Karpas-422 (cell line): ENCODE measurements around the gene GNPAT. TPM values are rescaled to one million over a fixed set of nuclear protein-coding genes. Genes with fewer than 3 reads are reported as not detected.

Source experiments
- DNase-seq: peaks from one replicate; pipeline ENCODE4 v3.0.0-alpha.2; 2015
- H2AFZ ChIP-seq: fragments of 200-600 bp; sonication (generic); 2 replicates; pipeline ENCODE4 v1.6.1; 2014; ENCODE audit warnings: antibody characterized with exemption, low read length, mixed read lengths
- H3K27ac ChIP-seq: fragments of 200-600 bp; sonication (generic); 2 replicates; pipeline ENCODE4 v1.5.1; 2014; ENCODE audit warnings: mild to moderate bottlenecking, low read length, moderate library complexity
- H3K27me3 ChIP-seq: fragments of 200-600 bp; sonication (generic); 2 replicates; pipeline ENCODE4 v1.6.1; 2014; ENCODE audit warnings: low read length, mixed read lengths
- H3K36me3 ChIP-seq: fragments of 200-600 bp; sonication (generic); 2 replicates; pipeline ENCODE4 v1.6.1; 2014; ENCODE audit warnings: low read length, mixed read lengths; ENCODE audit not compliant: insufficient read depth
- H3K4me1 ChIP-seq: fragments of 200-600 bp; sonication (generic); 2 replicates; pipeline ENCODE4 v1.6.1; 2014; ENCODE audit warnings: mild to moderate bottlenecking, low read length, mixed read lengths
- H3K4me2 ChIP-seq: fragments of 200-600 bp; sonication (generic); 2 replicates; pipeline ENCODE4 v1.6.1; 2014; ENCODE audit warnings: low read length, low read depth, mild to moderate bottlenecking; ENCODE audit not compliant: poor library complexity, severe bottlenecking
- H3K4me3 ChIP-seq: fragments of 200-600 bp; sonication (generic); 2 replicates; pipeline ENCODE4 v1.5.1; 2014; ENCODE audit warnings: mild to moderate bottlenecking, antibody characterized with exemption, low read length, mixed read lengths
- H3K79me2 ChIP-seq: fragments of 200-600 bp; sonication (generic); 2 replicates; pipeline ENCODE4 v1.6.1; 2014; ENCODE audit warnings: mild to moderate bottlenecking, low read length, mixed read lengths
- H3K9ac ChIP-seq: fragments of 200-600 bp; sonication (generic); 2 replicates; pipeline ENCODE4 v1.6.0; 2014; ENCODE audit warnings: low read length
- H3K9me2 ChIP-seq: fragments of 200-600 bp; sonication (generic), shearing (Covaris generic); replicated peaks from 2 replicates; pipeline ENCODE4 v1.6.0; 2014; ENCODE audit warnings: mild to moderate bottlenecking, low read length, moderate library complexity; ENCODE audit not compliant: insufficient read depth
- H3K9me3 ChIP-seq: fragments of 300-700, 200-600 bp; sonication (generic); 2 replicates; pipeline ENCODE4 v1.6.1; 2014; ENCODE audit warnings: low read length, mixed read lengths
- H4K20me1 ChIP-seq: fragments of 200-600 bp; sonication (generic); 2 replicates; pipeline ENCODE4 v1.6.1; 2014; ENCODE audit warnings: mild to moderate bottlenecking, antibody characterized with exemption, low read length, low read depth; ENCODE audit not compliant: insufficient read depth
- small RNA-seq: library from RNA; depleted of rRNA; stranded (forward); fragments of <200 nt; gene quantifications from one replicate; pipeline ENCODE3, GENCODE V24; 2014
- total RNA-seq: library from RNA; depleted of rRNA; stranded (reverse); fragments of >200 nt; shearing (Covaris generic); gene quantifications from 2 replicates; pipeline ENCODE4 v1.2.3, GENCODE V29; 2014; ENCODE audit warnings: low replicate concordance; rRNA removed

The GNPAT gene
- total RNA-seq, 1 experiment from 2014 or later = 36.0 TPM

DNA sequence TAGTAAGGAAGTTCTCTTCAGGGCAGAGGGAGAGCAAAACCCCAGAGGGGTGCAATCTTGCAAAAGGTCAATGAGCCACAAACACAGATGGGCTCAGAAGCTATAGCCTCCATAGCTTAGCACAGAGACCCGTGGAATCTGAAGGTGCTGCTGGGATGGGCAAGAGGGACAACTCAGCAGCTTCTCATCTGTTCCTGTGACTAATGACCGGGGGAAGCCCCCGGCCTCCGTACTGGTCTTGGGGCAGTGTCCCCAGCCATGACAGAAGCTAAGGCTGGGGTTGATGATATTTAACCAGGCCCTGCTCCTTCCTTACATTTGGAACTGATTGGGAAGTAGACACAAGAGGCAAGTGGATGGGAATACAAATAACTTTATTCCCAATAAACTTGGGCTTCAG is 77.6 kb downstream of the GNPAT start:
- Histone ChIP-seq H2AFZ (no peak overlapping the region), H3K9ac (no peak overlapping the region), H3K9me2 (no peaks in the 10 kb centered on the region), H3K4me3 (no peak overlapping the region), H3K4me1 (no peaks in the 10 kb centered on the region), H3K4me2 (no peak overlapping the region), H3K9me3 (no peaks in the 10 kb centered on the region; the same call in 1 of the 2 replicates), H3K79me2 (no peaks in the 10 kb centered on the region), H4K20me1 (no peaks in the 10 kb centered on the region), H3K27ac (no peak overlapping the region), H3K27me3 (no peaks in the 10 kb centered on the region), H3K36me3 (no peaks in the 10 kb centered on the region)
- no peak for DNase-seq

DNA sequence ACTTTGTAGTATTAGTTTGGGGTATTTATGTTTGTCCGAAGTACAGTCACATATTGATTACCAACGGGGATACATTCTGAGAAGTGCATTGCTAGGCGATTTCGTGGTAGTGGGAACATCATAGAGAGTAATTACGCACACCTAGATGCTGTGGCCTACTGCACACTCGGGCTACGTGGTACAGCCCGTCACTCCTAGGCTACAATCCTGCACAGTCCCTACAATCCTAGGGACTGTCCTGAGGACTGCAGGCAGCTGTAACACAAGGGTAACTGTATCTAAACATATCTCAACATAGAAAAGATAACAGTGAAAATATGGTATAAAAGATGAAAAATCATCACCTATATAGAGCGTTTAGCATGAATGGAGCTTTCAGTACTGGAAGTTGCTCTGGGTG is 78.1 kb downstream of the GNPAT start:
- no peaks in the 10 kb centered on the region for H4K20me1 ChIP-seq
- no peak overlapping the region for H2AFZ ChIP-seq
- no peaks in the 10 kb centered on the region for H3K9me2 ChIP-seq
- no peaks in the 10 kb centered on the region for H3K36me3 ChIP-seq
- no peak overlapping the region for H3K9ac ChIP-seq
- no peak overlapping the region for H3K4me2 ChIP-seq
- no peak for DNase-seq
- no peaks in the 10 kb centered on the region for H3K79me2 ChIP-seq
- H3K9me3 ChIP-seq = no peaks in the 10 kb centered on the region; the same call in 1 of the 2 replicates
- H3K27me3 ChIP-seq = no peaks in the 10 kb centered on the region
- no peaks in the 10 kb centered on the region for H3K4me1 ChIP-seq
- H3K4me3 ChIP-seq = no peak overlapping the region
- H3K27ac ChIP-seq = no peak overlapping the region

DNA sequence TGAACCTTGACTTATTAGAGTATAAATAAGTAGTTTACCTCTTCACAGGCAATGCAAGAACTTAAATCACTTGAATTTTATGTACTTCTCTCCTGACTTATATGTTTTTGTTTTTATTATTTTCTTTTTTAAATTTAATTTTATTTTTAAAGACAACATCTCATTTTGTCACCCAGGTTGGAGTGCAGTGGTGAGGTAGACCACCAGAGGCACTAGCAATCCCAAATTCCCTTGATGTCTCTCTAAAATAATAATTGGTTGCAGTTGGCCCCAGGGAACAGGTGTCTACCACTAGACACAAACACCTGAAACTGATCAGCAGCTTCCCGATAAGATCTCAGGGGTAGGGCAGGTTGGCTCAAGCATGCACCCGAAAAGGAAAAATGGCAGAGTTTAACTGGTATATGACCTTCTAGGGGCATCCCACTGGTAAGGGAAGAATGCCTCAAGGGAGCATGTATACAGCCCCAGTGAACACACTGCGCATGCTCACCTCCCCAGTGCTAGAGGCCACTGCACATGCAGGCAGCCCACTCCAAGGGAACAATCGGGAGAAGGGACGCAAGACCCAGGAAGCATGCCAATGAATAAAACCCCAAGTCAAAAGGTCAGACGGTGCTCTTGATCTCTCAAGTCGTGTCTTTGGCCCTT is 82.0 kb downstream of the GNPAT start:
- Histone ChIP-seq H3K4me1 (no peaks in the 10 kb centered on the region), H2AFZ (no peak overlapping the region), H3K9me3 (no peaks in the 10 kb centered on the region), H3K36me3 (no peaks in the 10 kb centered on the region), H3K4me2 (no peak overlapping the region), H3K27ac (no peak overlapping the region), H3K4me3 (no peak overlapping the region), H3K79me2 (no peaks in the 10 kb centered on the region), H3K9ac (no peak overlapping the region), H4K20me1 (peaks cover 2% of the 10 kb centered on the region; the same call in 1 of the 2 replicates), H3K9me2 (no peaks in the 10 kb centered on the region), H3K27me3 (no peaks in the 10 kb centered on the region)
- DNase-seq = no peak

DNA sequence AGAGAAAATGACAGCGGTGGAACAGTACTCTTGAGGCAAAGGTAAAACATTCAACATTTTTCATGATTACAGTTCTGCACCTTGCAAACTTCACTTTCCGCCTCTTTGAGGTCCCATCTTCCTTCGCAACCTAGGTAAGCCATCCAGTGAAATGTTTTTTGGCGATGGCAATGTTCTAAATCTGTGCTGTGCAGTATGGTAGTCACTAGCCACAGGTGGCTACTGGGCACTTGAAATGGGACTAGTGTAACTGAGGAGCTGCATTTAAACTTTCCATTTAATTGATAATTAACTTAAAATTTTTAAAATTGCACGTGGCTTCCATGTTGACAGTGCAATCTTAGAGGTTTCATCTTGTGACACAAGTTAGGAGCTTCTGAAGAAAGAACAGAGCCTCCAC is 83.6 kb downstream of the GNPAT start:
- H3K27ac ChIP-seq = no peak overlapping the region

DNA sequence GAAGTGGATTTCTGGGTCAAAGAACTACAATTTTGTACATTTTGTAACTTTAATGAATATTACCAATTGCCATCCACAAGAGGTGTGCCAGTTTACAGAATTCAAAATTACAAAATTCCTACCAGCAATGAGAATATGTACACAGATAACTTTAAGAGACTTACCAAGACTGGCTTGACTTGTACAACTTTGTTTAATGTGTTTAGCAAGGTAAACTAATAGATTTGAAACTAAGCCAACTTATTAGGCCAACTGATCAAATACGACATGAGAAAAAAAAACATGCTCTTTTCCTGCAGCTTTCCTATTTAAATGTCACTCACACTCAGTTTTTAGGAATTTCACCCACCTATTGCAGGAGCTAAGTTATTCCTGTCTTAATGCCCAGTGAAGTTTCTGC is 85.2 kb downstream of the GNPAT start:
- H2AFZ ChIP-seq = no peak overlapping the region
- H3K9me3 ChIP-seq = no peaks in the 10 kb centered on the region

More for the DNA sequence above, 83.6 kb downstream of the GNPAT start:
- Histone ChIP-seq H3K4me3 (no peak overlapping the region), H4K20me1 (peaks cover 2% of the 10 kb centered on the region; the same call in 1 of the 2 replicates), H3K9ac (no peak overlapping the region), H3K79me2 (no peaks in the 10 kb centered on the region), H3K36me3 (no peaks in the 10 kb centered on the region), H3K4me2 (no peak overlapping the region), H3K4me1 (no peaks in the 10 kb centered on the region), H3K27me3 (no peaks in the 10 kb centered on the region), H3K9me3 (no peaks in the 10 kb centered on the region), H2AFZ (no peak overlapping the region), H3K9me2 (no peaks in the 10 kb centered on the region)
- DNase-seq = no peak

More for the DNA sequence above, 85.2 kb downstream of the GNPAT start:
- H3K4me3 ChIP-seq = no peak overlapping the region
- H3K27me3 ChIP-seq = no peaks in the 10 kb centered on the region
- no peak overlapping the region for H3K4me2 ChIP-seq
- peaks cover 2% of the 10 kb centered on the region; the same call in 1 of the 2 replicates for H4K20me1 ChIP-seq
- H3K27ac ChIP-seq = no peak overlapping the region
- H3K79me2 ChIP-seq = no peaks in the 10 kb centered on the region
- H3K9me2 ChIP-seq = no peaks in the 10 kb centered on the region
- no peaks in the 10 kb centered on the region for H3K36me3 ChIP-seq
- DNase-seq = no peak
- H3K4me1 ChIP-seq = no peaks in the 10 kb centered on the region
- no peak overlapping the region for H3K9ac ChIP-seq

Small RNAs within 50 kb of the gene (small RNA-seq; reads per million reads assigned to genes)
- not detected for gene RNA5SP80

Other genes with a start within 250 kb of the GNPAT start
- 8.2 and 11.2 TPM in 2 replicates for gene FAM89A, start 201.0 kb upstream of the GNPAT start, total RNA-seq
- not detected in 2 replicates for gene TRIM67, start 79.2 kb upstream of the GNPAT start, total RNA-seq
- 12.1 and 12.6 TPM in 2 replicates for gene EXOC8, start 96.6 kb downstream of the GNPAT start, total RNA-seq
- 17.4 and 18.9 TPM in 2 replicates for gene SPRTN, start 97.1 kb downstream of the GNPAT start, total RNA-seq
- 48.3 and 59.0 TPM in 2 replicates for gene EGLN1, start 181.1 kb downstream of the GNPAT start, total RNA-seq